H1 (cell line): ENCODE results near the gene FHIT. TPM values are rescaled to one million over a fixed set of nuclear protein-coding genes. Genes with fewer than 3 reads are reported as not detected.

Experiments
- CTCF ChIA-PET: fragments of 300-600 bp; sonication (Branson Sonifier 250); formaldehyde crosslinking; loops from one replicate; lab custom pipeline; 2021; ENCODE audit not compliant: partially characterized antibody; lab: Charles Lee
- POLR2A ChIA-PET: fragments of 300-600 bp; sonication (Branson Sonifier 250); formaldehyde crosslinking; loops from one replicate; lab custom pipeline; 2021; ENCODE audit warnings: inconsistent platforms; ENCODE audit not compliant: partially characterized antibody; lab: Charles Lee
- DNase-seq, 2 experiments: peaks; one replicate each; pipeline versions ENCODE4 v3.0.0 to v3.0.0-alpha.2; 2010 to 2022; ENCODE audit warnings: low spot score in 2 of 2, low read depth in 1 of 2, mixed read lengths in 1 of 2
- FAIRE-seq: peaks from 2 replicates; lab custom pipeline; 2011; peaks lifted over from hg19 to GRCh38; lab: Jason Lieb, UNC
- H2AFZ ChIP-seq: 2 replicates; pipeline ENCODE4 v1.8.1; 2012; ENCODE audit warnings: low read length, inconsistent platforms
- H2AK5ac ChIP-seq: 2 replicates; pipeline ENCODE4 v1.6.1; 2013; ENCODE audit warnings: low read depth, low read length
- H2BK120ac ChIP-seq: replicated peaks from 2 replicates; pipeline ENCODE3; 2013; ENCODE audit warnings: low read depth, low read length, inconsistent platforms
- H2BK12ac ChIP-seq: 2 replicates; pipeline ENCODE4 v1.6.1; 2013; ENCODE audit warnings: low read depth, low read length
- H2BK15ac ChIP-seq: 2 replicates; pipeline ENCODE4 v1.6.1; 2013; ENCODE audit warnings: low read length
- H2BK20ac ChIP-seq: 2 replicates; pipeline ENCODE4 v1.6.1; 2013; ENCODE audit warnings: low read length
- H2BK5ac ChIP-seq: 2 replicates; pipeline ENCODE4 v1.6.1; 2013; ENCODE audit warnings: low read depth, low read length
- H3K14ac ChIP-seq: 2 replicates; pipeline ENCODE4 v1.6.1; 2013; ENCODE audit warnings: inconsistent platforms; ENCODE audit not compliant: insufficient read length
- H3K18ac ChIP-seq: 2 replicates; pipeline ENCODE4 v1.6.1; 2013; ENCODE audit warnings: low read length; ENCODE audit errors: extremely low read depth
- H3K23ac ChIP-seq: 2 replicates; pipeline ENCODE4 v1.6.1; 2013; ENCODE audit warnings: inconsistent platforms; ENCODE audit not compliant: insufficient read length
- H3K23me2 ChIP-seq: 2 replicates; pipeline ENCODE4 v1.6.1; 2013; ENCODE audit warnings: low read depth, low read length
- H3K27ac ChIP-seq: 2 replicates; pipeline ENCODE4 v1.6.1; 2011; ENCODE audit warnings: low read depth, low read length, inconsistent platforms
- H3K27me3 ChIP-seq, 4 experiments: replicated peaks in 1 of 4; 1 replicate in 1 of 4; 2 replicates in 3 of 4; pipeline versions ENCODE4 v1.6.1 to v1.8.1; 2011 to 2013; ENCODE audit warnings: low read length in 3 of 4, mild to moderate bottlenecking in 3 of 4, inconsistent platforms in 2 of 4, mixed read lengths in 2 of 4, moderate library complexity in 1 of 4; ENCODE audit not compliant: control insufficient read depth in 3 of 4, insufficient read depth in 3 of 4; ENCODE audit errors: extremely low read depth in 1 of 4
- H3K36me3 ChIP-seq, 4 experiments: 2 replicates each; pipeline versions ENCODE4 v1.6.1 to v1.8.1; 2011 to 2013; ENCODE audit warnings: mild to moderate bottlenecking in 4 of 4, low read length in 3 of 4, moderate library complexity in 2 of 4, control low read depth in 1 of 4, inconsistent platforms in 1 of 4; ENCODE audit not compliant: insufficient read depth in 4 of 4, control insufficient read depth in 2 of 4
- H3K4ac ChIP-seq: replicated peaks from 2 replicates; pipeline ENCODE3; 2013; ENCODE audit warnings: low read length, low read depth, mixed read lengths, inconsistent platforms; ENCODE audit not compliant: insufficient read length
- H3K4me1 ChIP-seq, 4 experiments: replicated peaks in 1 of 4; 1 replicate in 1 of 4; 2 replicates in 3 of 4; pipeline versions ENCODE4 v1.6.1 to v1.8.1; 2011 to 2013; ENCODE audit warnings: low read length in 3 of 4, inconsistent platforms in 2 of 4, mixed read lengths in 1 of 4; ENCODE audit not compliant: insufficient read depth in 4 of 4, control insufficient read depth in 3 of 4
- H3K4me2 ChIP-seq, 2 experiments: 2 replicates each; pipeline versions ENCODE4 v1.6.1 to v1.8.1; 2011 to 2013; ENCODE audit warnings: low read depth in 2 of 2, low read length in 2 of 2, control low read depth in 1 of 2, inconsistent platforms in 1 of 2, mild to moderate bottlenecking in 1 of 2; ENCODE audit not compliant: insufficient read depth in 1 of 2
- H3K4me3 ChIP-seq, 4 experiments: fragments of 200-600, 300-600 bp in 1 of 4; sonication (generic), shearing (Covaris generic), sonication (Bioruptor Twin) in 1 of 4; 2 replicates each; pipeline versions ENCODE4 v1.5.1 to v1.8.1; 2011 to 2016; ENCODE audit warnings: low read length in 4 of 4, low read depth in 3 of 4, control low read depth in 2 of 4, inconsistent platforms in 2 of 4, mild to moderate bottlenecking in 2 of 4, mixed read lengths in 1 of 4, moderate library complexity in 1 of 4; ENCODE audit not compliant: insufficient read depth in 2 of 4; ENCODE audit errors: extremely low read depth in 1 of 4
- H3K56ac ChIP-seq: replicated peaks from 2 replicates; pipeline ENCODE3; 2013; ENCODE audit warnings: low read depth, mild to moderate bottlenecking, mixed read lengths, low read length, inconsistent platforms; ENCODE audit not compliant: insufficient read length
- H3K79me1 ChIP-seq: 2 replicates; pipeline ENCODE4 v1.6.1; 2013; ENCODE audit warnings: low read depth, low read length, control low read depth
- H3K79me2 ChIP-seq, 2 experiments: 2 replicates each; pipeline versions ENCODE4 v1.6.1 to v1.8.1; 2012 to 2013; ENCODE audit warnings: low read length in 2 of 2, mild to moderate bottlenecking in 2 of 2, inconsistent platforms in 1 of 2; ENCODE audit not compliant: insufficient read depth in 2 of 2, control insufficient read depth in 1 of 2
- H3K9ac ChIP-seq, 4 experiments: replicated peaks in 1 of 4; 1 replicate in 1 of 4; 2 replicates in 3 of 4; pipeline versions ENCODE4 v1.6.1 to v1.8.1; 2011 to 2013; ENCODE audit warnings: low read depth in 3 of 4, low read length in 3 of 4, control low read depth in 2 of 4, mild to moderate bottlenecking in 2 of 4, moderate library complexity in 2 of 4, inconsistent platforms in 1 of 4; ENCODE audit errors: extremely low read depth in 1 of 4
- H3K9me3 ChIP-seq, 2 experiments: 2 replicates each; pipeline versions ENCODE4 v1.6.1 to v1.8.1; 2012 to 2013; ENCODE audit warnings: mild to moderate bottlenecking in 2 of 2, moderate library complexity in 2 of 2, control low read depth in 1 of 2, inconsistent platforms in 1 of 2, low read depth in 1 of 2, low read length in 1 of 2, mixed read lengths in 1 of 2; ENCODE audit not compliant: insufficient read depth in 2 of 2
- H4K20me1 ChIP-seq, 2 experiments: replicated peaks in 1 of 2; 2 replicates each; pipeline versions ENCODE3 to v1.8.1; 2011 to 2013; ENCODE audit warnings: inconsistent platforms in 2 of 2, low read length in 2 of 2, mild to moderate bottlenecking in 1 of 2; ENCODE audit not compliant: insufficient read depth in 2 of 2, control insufficient read depth in 1 of 2
- H4K5ac ChIP-seq: 2 replicates; pipeline ENCODE4 v1.6.1; 2013; ENCODE audit warnings: low read length, low read depth, mixed read lengths, inconsistent platforms; ENCODE audit not compliant: insufficient read length
- H4K8ac ChIP-seq: 2 replicates; pipeline ENCODE4 v1.8.0; 2013; ENCODE audit warnings: mild to moderate bottlenecking, moderate library complexity, low read length, inconsistent platforms; ENCODE audit not compliant: insufficient read depth; ENCODE audit errors: extremely low read depth
- H4K91ac ChIP-seq: replicated peaks from 2 replicates; pipeline ENCODE3; 2013; ENCODE audit warnings: low read length, mixed read lengths, inconsistent platforms; ENCODE audit not compliant: insufficient read length
- CTCF ChIP-seq, 3 experiments: IDR thresholded peaks; 1 replicate in 2 of 3; 2 replicates in 1 of 3; pipeline versions ENCODE4 v1.5.1 to v1.6.1; 2011; ENCODE audit warnings: low read length in 3 of 3, mild to moderate bottlenecking in 3 of 3, inconsistent platforms in 2 of 3, low read depth in 1 of 3, moderate library complexity in 1 of 3; ENCODE audit not compliant: insufficient read depth in 1 of 3; ENCODE audit errors: control extremely low read depth in 1 of 3
- EZH2 ChIP-seq: fragments of 200-600 bp; sonication (generic); IDR thresholded peaks from 2 replicates; pipeline ENCODE4 v1.7.1; 2012; ENCODE audit warnings: low read depth, mild to moderate bottlenecking, moderate library complexity, low read length, inconsistent platforms; ENCODE audit not compliant: severe bottlenecking
- KDM4A ChIP-seq: IDR thresholded peaks from one replicate; pipeline ENCODE4 v1.7.1; 2012; ENCODE audit warnings: low read depth, mild to moderate bottlenecking, moderate library complexity, low read length, inconsistent platforms; ENCODE audit not compliant: severe bottlenecking
- KDM5A ChIP-seq: fragments of 200-600 bp; IDR thresholded peaks from 2 replicates; pipeline ENCODE4 v1.7.1; 2012; ENCODE audit warnings: mild to moderate bottlenecking, low read length, inconsistent platforms, mixed read lengths
- NANOG ChIP-seq: IDR thresholded peaks from 2 replicates; pipeline ENCODE4 v1.6.1; 2011; ENCODE audit warnings: low read length, low read depth, mild to moderate bottlenecking, inconsistent platforms; ENCODE audit not compliant: insufficient read depth, poor library complexity, severe bottlenecking
- TBP ChIP-seq: IDR thresholded peaks from 2 replicates; pipeline ENCODE4 v1.6.1; 2011; ENCODE audit warnings: low read depth, low read length, improper control_type of control experiment
- WGBS, 2 experiments: shearing (Covaris generic) in 1 of 2; methylation state at CpG; one replicate each; pipeline versions ENCODE4 v1.1.6 to v1.1.7; 2013 to 2015; ENCODE audit warnings: low lambda C conversion rate in 2 of 2, mixed read lengths in 2 of 2, inconsistent platforms in 1 of 2, low coverage in 1 of 2, missing lambda C conversion rate in 1 of 2; ENCODE audit not compliant: insufficient replicate concordance in 2 of 2, insufficient coverage in 1 of 2, insufficient read length in 1 of 2; ENCODE audit errors: extremely low coverage in 1 of 2, missing lambda C conversion rate in 1 of 2; 5-methylcytosine and 5-hydroxymethylcytosine counted together
- polyA plus RNA-seq, 7 experiments: library from polyadenylated mRNA; depleted of rRNA in 3 of 7; stranded (reverse) in 5 of 7; unstranded in 2 of 7; fragments of >200 nt in 5 of 7; fragments of 200-250 nt in 2 of 7; gene quantifications; 1 replicate in 5 of 7; 2 replicates in 1 of 7; 4 replicates in 1 of 7; pipeline versions ENCODE4 v1.2.1 to v1.2.3, GENCODE V29; 2011 to 2013; ENCODE audit warnings: missing spikeins in 2 of 7, mixed read lengths in 2 of 7
- total RNA-seq: library from RNA; stranded (reverse); fragmentation: NEBNext Ultra II Directional; extraction: Animal tissue kit (Norgen Biotek cat#: 25700); gene quantifications from 2 replicates; pipeline ENCODE4 v1.2.1, GENCODE V29; 2021

FHIT gene
- total and polyA plus RNA-seq, 2 of the 8 experiments (the other 6 are each of a cell fraction or from before 2014, with no cell fraction given) = 1.2 to 3.2 TPM

GRCh38 chr3:60696428-60697125 is 554.7 kb downstream of the FHIT start:
- ChIA-PET POLR2A (interaction anchor here (1.1 kb wide), 1 partner anchor 11 kb away, joined by 4 read pairs; no protein-coding TSS in a partner anchor), CTCF (no interaction called here)
- no peak overlapping the region for H3K23ac ChIP-seq
- H3K27ac ChIP-seq = no peak overlapping the region
- H2BK12ac ChIP-seq = no peak overlapping the region
- H3K14ac ChIP-seq = no peak overlapping the region
- H4K91ac ChIP-seq = no peak overlapping the region
- H3K79me2 ChIP-seq = no peaks in the 10 kb centered on the region
- DNase-seq (no peak), FAIRE-seq (no peak)
- H3K18ac ChIP-seq = no peak overlapping the region
- H2BK15ac ChIP-seq = no peak overlapping the region
- H3K9ac ChIP-seq = no peak overlapping the region
- no peak overlapping the region for H4K8ac ChIP-seq
- H3K27me3 ChIP-seq = no peaks in the 10 kb centered on the region
- no peak overlapping the region for H3K56ac ChIP-seq
- no peak overlapping the region for H3K4ac ChIP-seq
- peaks cover 0 to 9% (median 0%) of the 10 kb centered on the region in 4 experiments; a peak in 2 of 7 replicates for H3K4me1 ChIP-seq
- H3K4me3 ChIP-seq = no peak overlapping the region
- no peak overlapping the region for H2BK5ac ChIP-seq
- H2BK120ac ChIP-seq = no peak overlapping the region
- no peak overlapping the region for H3K4me2 ChIP-seq
- peaks cover 2 to 3% of the 10 kb centered on the region in 2 experiments; a peak in 1 of 4 replicates for H3K9me3 ChIP-seq
- no peaks in the 10 kb centered on the region for H4K20me1 ChIP-seq
- H3K23me2 ChIP-seq = no peaks in the 10 kb centered on the region
- no peak overlapping the region for H4K5ac ChIP-seq
- H2BK20ac ChIP-seq = no peak overlapping the region
- TF ChIP-seq KDM4A (no peak), KDM5A (no peak), NANOG (no peak), EZH2 (no peak), TBP (no peak), CTCF (IDR thresholded peaks at IDR 0.05; ENCODE audit: control extremely low read depth in 1 of 3, insufficient read depth in 1 of 3, low read depth in 1 of 3, low read length in 3 of 3) (no peak)
- no peaks in the 10 kb centered on the region for H3K36me3 ChIP-seq
- H3K79me1 ChIP-seq = no peaks in the 10 kb centered on the region
- no peak overlapping the region for H2AFZ ChIP-seq
- no peak overlapping the region for H2AK5ac ChIP-seq
- 94% methylated on average over 5 of the region's 5 CpGs; no CpG with 5 or more reads in 1 of the 2 experiments for WGBS, 2 experiments
